ENCODE measurements around the gene XKR8. TPM values are rescaled to one million over a fixed set of nuclear protein-coding genes. Genes with fewer than 3 reads are reported as not detected.

XKR8 gene, protein sequence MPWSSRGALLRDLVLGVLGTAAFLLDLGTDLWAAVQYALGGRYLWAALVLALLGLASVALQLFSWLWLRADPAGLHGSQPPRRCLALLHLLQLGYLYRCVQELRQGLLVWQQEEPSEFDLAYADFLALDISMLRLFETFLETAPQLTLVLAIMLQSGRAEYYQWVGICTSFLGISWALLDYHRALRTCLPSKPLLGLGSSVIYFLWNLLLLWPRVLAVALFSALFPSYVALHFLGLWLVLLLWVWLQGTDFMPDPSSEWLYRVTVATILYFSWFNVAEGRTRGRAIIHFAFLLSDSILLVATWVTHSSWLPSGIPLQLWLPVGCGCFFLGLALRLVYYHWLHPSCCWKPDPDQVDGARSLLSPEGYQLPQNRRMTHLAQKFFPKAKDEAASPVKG
- polyA plus RNA-seq: 7.8 TPM
- long read RNA-seq, donor 1, partial matches to known transcripts: 0 of 1 reads
- long read RNA-seq, donor 1, other reads (novel, unspliced or antisense): 0 of 1 reads
- long read RNA-seq, donor 2, partial matches to known transcripts: 0 of 4 reads
- long read RNA-seq, donor 2, other reads (novel, unspliced or antisense): 0 of 4 reads
- long read RNA-seq, donor 3: 0 reads
- long read RNA-seq, donor 4: 0 reads
- long read RNA-seq, donor 5: 0 reads
- long read RNA-seq, donor 6, transcript XKR8-201 (3 exons, 2,692 nt): major isoform, 5 of 10 reads
- long read RNA-seq, donor 6, partial matches to known transcripts: 5 of 10 reads
- long read RNA-seq, donor 6, other reads (novel, unspliced or antisense): 0 of 10 reads
- long read RNA-seq, donor 7, partial matches to known transcripts: 0 of 3 reads
- long read RNA-seq, donor 7, other reads (novel, unspliced or antisense): 0 of 3 reads
- long read RNA-seq, donor 8, partial matches to known transcripts: 0 of 2 reads
- long read RNA-seq, donor 8, other reads (novel, unspliced or antisense): 0 of 2 reads
- long read RNA-seq, donor 9, partial matches to known transcripts: 0 of 2 reads
- long read RNA-seq, donor 9, other reads (novel, unspliced or antisense): 0 of 2 reads
- long read RNA-seq, donor 10, partial matches to known transcripts: 0 of 2 reads
- long read RNA-seq, donor 10, other reads (novel, unspliced or antisense): 0 of 2 reads
- long read RNA-seq, donor 11, partial matches to known transcripts: 0 of 1 reads
- long read RNA-seq, donor 11, other reads (novel, unspliced or antisense): 0 of 1 reads

GRCh38 chr1:27959792-27960603 lies at the start of gene XKR8:
Gene XKR8 (plus strand): TSS chr1:27959973. CDS start chr1:27960070, 97 bp downstream.
- WGBS (ENCODE audit: insufficient coverage, low lambda C conversion rate): no CpG with 5 or more reads among the region's 68 CpGs
- peak within 1 kb of the TSS; percentile 72 for H3K4me3 ChIP-seq (ENCODE audit: low read length)
- peak within 1 kb of the TSS; percentile 91 for H3K27ac ChIP-seq (ENCODE audit: low read length)
- peaks cover 4% of the 10 kb centered on the region for H3K9me3 ChIP-seq (ENCODE audit: control insufficient read depth, low read depth, low read length)
- peaks cover 11% of the 10 kb centered on the region for H3K4me1 ChIP-seq (ENCODE audit: control insufficient read depth, insufficient read depth, low read length)
- peaks cover 19% of the 10 kb centered on the region for H3K36me3 ChIP-seq (ENCODE audit: control insufficient read depth, insufficient read depth, low read length)
- DNase-seq: peak; percentile 77 to 92
- H3K27me3 ChIP-seq (ENCODE audit: control insufficient read depth, insufficient read depth, low read length): no peaks in the 10 kb centered on the region

- Histone ChIP-seq H3K4me1 (ENCODE audit: control insufficient read depth, insufficient read depth, low read length) (peaks cover 8% of the 10 kb centered on the region), H3K36me3 (ENCODE audit: control insufficient read depth, insufficient read depth, low read length) (peaks cover 17% of the 10 kb centered on the region), H3K9me3 (ENCODE audit: control insufficient read depth, low read depth, low read length) (peaks cover 9% of the 10 kb centered on the region), H3K27ac (ENCODE audit: low read length) (no peak overlapping the region), H3K4me3 (ENCODE audit: low read length) (no peak overlapping the region), H3K27me3 (ENCODE audit: control insufficient read depth, insufficient read depth, low read length) (peaks cover 5% of the 10 kb centered on the region)
- no CpG with 5 or more reads among the region's 1 CpG for WGBS (ENCODE audit: insufficient coverage, low lambda C conversion rate)
- DNase-seq: no peak
Observed at GRCh38 chr1:27912429-27912828, 47.3 kb upstream of the XKR8 start.

DNA sequence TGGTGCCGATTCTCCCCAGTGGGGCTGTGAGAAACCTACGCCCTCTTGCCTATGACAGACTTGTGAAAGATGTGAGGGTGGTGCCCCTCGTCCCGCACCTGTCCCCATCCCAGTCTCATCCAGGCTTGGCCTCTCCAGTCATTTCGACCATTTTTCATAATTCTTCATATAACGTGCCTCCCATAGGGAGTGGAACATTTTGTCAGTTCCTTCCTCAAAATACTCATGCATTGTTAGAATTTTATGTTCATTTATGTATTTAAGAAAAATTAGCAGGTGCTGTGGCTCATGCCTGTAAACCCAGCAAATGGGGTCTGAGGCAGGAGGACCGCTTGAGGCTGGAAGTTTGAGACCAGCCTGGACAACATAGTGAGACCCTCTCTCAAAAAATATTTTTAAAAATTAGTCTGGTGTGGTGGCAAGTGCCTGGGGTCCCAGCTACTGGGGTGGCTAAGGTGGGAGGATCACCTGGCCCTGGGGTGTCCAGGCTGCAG lies 44.6 kb upstream of the XKR8 start:
- H3K4me1 ChIP-seq (ENCODE audit: control insufficient read depth, insufficient read depth, low read length): peaks cover 8% of the 10 kb centered on the region
- peaks cover 2% of the 10 kb centered on the region for H3K36me3 ChIP-seq (ENCODE audit: control insufficient read depth, insufficient read depth, low read length)
- peak overlapping the region; percentile 15 for H3K4me3 ChIP-seq (ENCODE audit: low read length)
- peaks cover 9% of the 10 kb centered on the region for H3K9me3 ChIP-seq (ENCODE audit: control insufficient read depth, low read depth, low read length)
- H3K27me3 ChIP-seq (ENCODE audit: control insufficient read depth, insufficient read depth, low read length): peaks cover 5% of the 10 kb centered on the region
- H3K27ac ChIP-seq (ENCODE audit: low read length): peak overlapping the region; percentile 37
- no peak for DNase-seq
- WGBS (ENCODE audit: insufficient coverage, low lambda C conversion rate): 80% methylated on average over 1 of the region's 7 CpGs

DNA sequence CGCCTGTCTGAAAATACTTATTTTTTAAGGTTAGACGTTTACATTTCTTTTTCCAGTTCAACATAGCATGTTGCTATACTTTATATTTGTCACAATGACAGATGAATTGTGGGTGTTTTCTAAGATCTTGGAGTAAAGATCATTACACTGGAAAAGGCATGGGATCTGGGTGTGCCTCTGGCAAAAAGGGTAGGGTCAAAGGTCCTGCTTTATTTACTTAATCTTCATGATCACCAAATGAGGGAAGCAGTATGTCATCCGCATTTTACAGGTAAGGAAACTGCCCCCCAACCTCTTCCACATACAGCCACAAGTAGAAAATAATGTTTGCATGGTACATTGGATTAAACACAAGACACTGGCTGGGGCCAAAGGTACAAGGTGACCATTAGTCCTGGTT lies 37.5 kb upstream of the XKR8 start:
- 50% methylated on average over 1 of the region's 3 CpGs for WGBS (ENCODE audit: insufficient coverage, low lambda C conversion rate)
- Histone ChIP-seq H3K27me3 (ENCODE audit: control insufficient read depth, insufficient read depth, low read length) (no peaks in the 10 kb centered on the region), H3K4me1 (ENCODE audit: control insufficient read depth, insufficient read depth, low read length) (peaks cover 3% of the 10 kb centered on the region), H3K9me3 (ENCODE audit: control insufficient read depth, low read depth, low read length) (no peaks in the 10 kb centered on the region), H3K36me3 (ENCODE audit: control insufficient read depth, insufficient read depth, low read length) (no peaks in the 10 kb centered on the region), H3K27ac (ENCODE audit: low read length) (no peak overlapping the region), H3K4me3 (ENCODE audit: low read length) (no peak overlapping the region)
- peak in 1 of 2 donors; percentile 44 for DNase-seq

GRCh38 chr1:27928216-27928954 lies 31.4 kb upstream of the XKR8 start:
- 100% methylated on average over 1 of the region's 5 CpGs for WGBS (ENCODE audit: insufficient coverage, low lambda C conversion rate)
- Histone ChIP-seq H3K9me3 (ENCODE audit: control insufficient read depth, low read depth, low read length) (no peaks in the 10 kb centered on the region), H3K4me3 (ENCODE audit: low read length) (no peak overlapping the region), H3K27me3 (ENCODE audit: control insufficient read depth, insufficient read depth, low read length) (no peaks in the 10 kb centered on the region), H3K36me3 (ENCODE audit: control insufficient read depth, insufficient read depth, low read length) (no peaks in the 10 kb centered on the region), H3K4me1 (ENCODE audit: control insufficient read depth, insufficient read depth, low read length) (no peaks in the 10 kb centered on the region), H3K27ac (ENCODE audit: low read length) (no peak overlapping the region)
- no peak for DNase-seq

GRCh38 chr1:27931184-27931583 lies 28.6 kb upstream of the XKR8 start:
- Histone ChIP-seq H3K36me3 (ENCODE audit: control insufficient read depth, insufficient read depth, low read length) (no peaks in the 10 kb centered on the region), H3K27ac (ENCODE audit: low read length) (no peak overlapping the region), H3K27me3 (ENCODE audit: control insufficient read depth, insufficient read depth, low read length) (no peaks in the 10 kb centered on the region), H3K9me3 (ENCODE audit: control insufficient read depth, low read depth, low read length) (no peaks in the 10 kb centered on the region), H3K4me3 (ENCODE audit: low read length) (no peak overlapping the region), H3K4me1 (ENCODE audit: control insufficient read depth, insufficient read depth, low read length) (peaks cover 5% of the 10 kb centered on the region)
- DNase-seq: no peak
- no CpG with 5 or more reads among the region's 6 CpGs for WGBS (ENCODE audit: insufficient coverage, low lambda C conversion rate)

DNA sequence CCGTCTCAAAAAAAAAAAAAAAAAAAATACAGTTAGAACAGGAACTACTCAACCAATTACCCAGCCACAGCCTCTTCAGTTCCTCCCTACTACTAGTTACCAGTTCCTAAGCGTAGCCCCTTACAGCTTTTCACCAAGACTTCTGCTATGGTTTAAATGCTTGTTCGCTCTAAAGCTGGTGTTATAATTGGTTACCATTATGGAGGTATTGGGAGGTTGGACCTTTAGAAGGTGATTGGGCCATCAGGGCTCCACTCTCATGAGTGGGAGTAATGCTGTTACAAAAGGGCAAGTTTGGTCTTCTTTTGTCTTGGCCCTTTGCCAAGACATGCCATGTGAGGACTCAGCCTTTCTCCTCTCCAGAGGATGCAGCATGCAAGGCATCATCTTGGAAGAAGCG lies 28.0 kb upstream of the XKR8 start:
- Histone ChIP-seq H3K27ac (ENCODE audit: low read length) (no peak overlapping the region), H3K36me3 (ENCODE audit: control insufficient read depth, insufficient read depth, low read length) (no peaks in the 10 kb centered on the region), H3K9me3 (ENCODE audit: control insufficient read depth, low read depth, low read length) (no peaks in the 10 kb centered on the region), H3K27me3 (ENCODE audit: control insufficient read depth, insufficient read depth, low read length) (no peaks in the 10 kb centered on the region), H3K4me1 (ENCODE audit: control insufficient read depth, insufficient read depth, low read length) (peaks cover 8% of the 10 kb centered on the region), H3K4me3 (ENCODE audit: low read length) (no peak overlapping the region)
- no peak for DNase-seq
- WGBS (ENCODE audit: insufficient coverage, low lambda C conversion rate): no CpG with 5 or more reads among the region's 4 CpGs

GRCh38 chr1:27934818-27935549 lies 24.8 kb upstream of the XKR8 start, which contains the start of gene SMPDL3B:
Gene SMPDL3B (plus strand): TSS chr1:27935000. CDS start chr1:27935184, 184 bp downstream.
- no peaks in the 10 kb centered on the region for H3K36me3 ChIP-seq (ENCODE audit: control insufficient read depth, insufficient read depth, low read length)
- WGBS (ENCODE audit: insufficient coverage, low lambda C conversion rate): no CpG with 5 or more reads among the region's 16 CpGs

More at GRCh38 chr1:27934818-27935549, 24.8 kb upstream of the XKR8 start, which contains the start of gene SMPDL3B:
- peak within 1 kb of the TSS; percentile 61 for H3K27ac ChIP-seq (ENCODE audit: low read length)
- H3K4me3 ChIP-seq (ENCODE audit: low read length): peak within 1 kb of the TSS; percentile 36
- no peaks in the 10 kb centered on the region for H3K9me3 ChIP-seq (ENCODE audit: control insufficient read depth, low read depth, low read length)
- H3K27me3 ChIP-seq (ENCODE audit: control insufficient read depth, insufficient read depth, low read length): no peaks in the 10 kb centered on the region
- DNase-seq: peak; percentile 68 to 83
- peaks cover 8% of the 10 kb centered on the region for H3K4me1 ChIP-seq (ENCODE audit: control insufficient read depth, insufficient read depth, low read length)

Measured in large intestine (tissue), 12 donors.